Epithelial cell of proximal tubule (primary cell): ENCODE results near the gene KRT3. TPM values are rescaled to one million over a fixed set of nuclear protein-coding genes. Genes with fewer than 3 reads are reported as not detected.

Experiments used
- DNase-seq: peaks from one replicate; pipeline ENCODE4 v3.0.0-alpha.2; 2011; ENCODE audit warnings: low read depth
- H3K4me3 ChIP-seq: 2 replicates; pipeline ENCODE4 v1.5.1; 2011; ENCODE audit warnings: low read depth, mild to moderate bottlenecking, low read length
- CTCF ChIP-seq: conservative IDR thresholded peaks from 2 replicates; pipeline ENCODE4 v1.5.1; 2012; ENCODE audit warnings: low read depth, mild to moderate bottlenecking, low read length
- total RNA-seq: library from RNA; depleted of rRNA; stranded (reverse); fragments of >200 nt; gene quantifications from 2 replicates; pipeline ENCODE4 v1.2.3, GENCODE V29; 2015

KRT3 gene
- total RNA-seq, 1 donor from 2014 or later, result 0.06 TPM

GRCh38 chr12:52836491-52837412 is 40.8 kb upstream of the KRT3 start:
- no peak for TF ChIP-seq CTCF
- no peak for DNase-seq
- H3K4me3 ChIP-seq, result no peak overlapping the region

GRCh38 chr12:52836042-52836466 is 40.1 kb upstream of the KRT3 start:
- no peak for DNase-seq
- no peak overlapping the region for H3K4me3 ChIP-seq
- TF ChIP-seq CTCF, result no peak

- TF ChIP-seq CTCF, result no peak
- no peak overlapping the region for H3K4me3 ChIP-seq
- DNase-seq, result no peak
Observed at GRCh38 chr12:52835271-52836041, 39.5 kb upstream of the KRT3 start.

- TF ChIP-seq CTCF, result no peak
- no peak overlapping the region for H3K4me3 ChIP-seq
- no peak for DNase-seq
Observed at GRCh38 chr12:52834727-52835001, 38.7 kb upstream of the KRT3 start.

- no peak for DNase-seq
- no peak within 1 kb of the TSS for H3K4me3 ChIP-seq
- no peak for TF ChIP-seq CTCF
Observed at GRCh38 chr12:52833922-52834726, 38.2 kb upstream of the KRT3 start, which contains the start of gene KRT79. KRT79 (minus strand) TSS chr12:52834311; CDS start chr12:52834260, 51 bp downstream.

- no peak for TF ChIP-seq CTCF
- DNase-seq, result no peak
Observed at GRCh38 chr12:52832985-52833905, 37.3 kb upstream of the KRT3 start.

More at GRCh38 chr12:52832985-52833905, 37.3 kb upstream of the KRT3 start:
- H3K4me3 ChIP-seq, result no peak overlapping the region
